Measurements from ENCODE around the gene RBMS1. TPM values are rescaled to one million over a fixed set of nuclear protein-coding genes. Genes with fewer than 3 reads are reported as not detected.

RBMS1 gene
- total RNA-seq, 1 donor from 2014 or later: 54.7 TPM

- no peak for DNase-seq (ENCODE audit: low read depth)
- TF ChIP-seq CTCF (conservative IDR thresholded peaks at IDR 0.05; ENCODE audit: low read depth, low read length): no peak
- no peak overlapping the region for H3K4me3 ChIP-seq (ENCODE audit: low read depth, low read length)
These were observed 19.5 kb upstream of the RBMS1 start for GRCh38 chr2:160513120-160513519.

- no peak overlapping the region for H3K4me3 ChIP-seq (ENCODE audit: low read depth, low read length)
- TF ChIP-seq CTCF (conservative IDR thresholded peaks at IDR 0.05; ENCODE audit: low read depth, low read length): no peak
These were observed 18.9 kb upstream of the RBMS1 start for GRCh38 chr2:160512491-160512890.

GRCh38 chr2:160510617-160511016 is 17.0 kb upstream of the RBMS1 start:
- no peak for TF ChIP-seq CTCF (conservative IDR thresholded peaks at IDR 0.05; ENCODE audit: low read depth, low read length)
- H3K4me3 ChIP-seq (ENCODE audit: low read depth, low read length): no peak overlapping the region
- no peak for DNase-seq (ENCODE audit: low read depth)

More at GRCh38 chr2:160512491-160512890, 18.9 kb upstream of the RBMS1 start:
- DNase-seq (ENCODE audit: low read depth): no peak

GRCh38 chr2:160509016-160509415 is 15.4 kb upstream of the RBMS1 start:
- no peak for DNase-seq (ENCODE audit: low read depth)
- TF ChIP-seq CTCF (conservative IDR thresholded peaks at IDR 0.05; ENCODE audit: low read depth, low read length): no peak
- no peak overlapping the region for H3K4me3 ChIP-seq (ENCODE audit: low read depth, low read length)

GRCh38 chr2:160507464-160507863 is 13.9 kb upstream of the RBMS1 start:
- TF ChIP-seq CTCF (conservative IDR thresholded peaks at IDR 0.05; ENCODE audit: low read depth, low read length): no peak
- H3K4me3 ChIP-seq (ENCODE audit: low read depth, low read length): no peak overlapping the region
- no peak for DNase-seq (ENCODE audit: low read depth)

- H3K4me3 ChIP-seq (ENCODE audit: low read depth, low read length): no peak overlapping the region
- no peak for TF ChIP-seq CTCF (conservative IDR thresholded peaks at IDR 0.05; ENCODE audit: low read depth, low read length)
- no peak for DNase-seq (ENCODE audit: low read depth)
These were observed 13.4 kb upstream of the RBMS1 start for GRCh38 chr2:160507046-160507407.

- no peak for DNase-seq (ENCODE audit: low read depth)
- H3K4me3 ChIP-seq (ENCODE audit: low read depth, low read length): no peak overlapping the region
- TF ChIP-seq CTCF (conservative IDR thresholded peaks at IDR 0.05; ENCODE audit: low read depth, low read length): no peak
These were observed 12.9 kb upstream of the RBMS1 start for GRCh38 chr2:160506371-160507045.

Data from epithelial cell of proximal tubule (primary cell).